Effector memory CD4-positive, alpha-beta T cell (primary cell): ENCODE measurements around the gene MADD.

Experiments
- DNase-seq, 3 donors: peaks; one replicate each; pipeline ENCODE4 v3.0.0-alpha.2; 2020
- H3K27ac ChIP-seq: 2 replicates; pipeline ENCODE4 v1.7.0; 2013; ENCODE audit warnings: mild to moderate bottlenecking, low read length, moderate library complexity; ENCODE audit not compliant: insufficient read depth, poor library complexity, severe bottlenecking
- H3K27me3 ChIP-seq: replicated peaks from 2 replicates; pipeline ENCODE4 v1.7.0; 2013; ENCODE audit warnings: mild to moderate bottlenecking, low read length; ENCODE audit not compliant: insufficient read depth, control insufficient read depth, poor library complexity, severe bottlenecking
- H3K36me3 ChIP-seq: 2 replicates; pipeline ENCODE4 v1.7.0; 2013; ENCODE audit warnings: mild to moderate bottlenecking, low read length, moderate library complexity; ENCODE audit not compliant: control insufficient read depth, insufficient read depth
- H3K4me1 ChIP-seq: 2 replicates; pipeline ENCODE4 v1.7.0; 2013; ENCODE audit warnings: low read length, mild to moderate bottlenecking; ENCODE audit not compliant: control insufficient read depth, insufficient read depth, poor library complexity, severe bottlenecking
- H3K4me3 ChIP-seq: 2 replicates; pipeline ENCODE4 v1.7.0; 2013; ENCODE audit warnings: low read length, low read depth, mild to moderate bottlenecking; ENCODE audit not compliant: insufficient read depth, poor library complexity, severe bottlenecking
- H3K9me3 ChIP-seq: 2 replicates; pipeline ENCODE4 v1.7.0; 2013; ENCODE audit warnings: mild to moderate bottlenecking, low read length, moderate library complexity; ENCODE audit not compliant: control insufficient read depth

The MADD gene

DNA sequence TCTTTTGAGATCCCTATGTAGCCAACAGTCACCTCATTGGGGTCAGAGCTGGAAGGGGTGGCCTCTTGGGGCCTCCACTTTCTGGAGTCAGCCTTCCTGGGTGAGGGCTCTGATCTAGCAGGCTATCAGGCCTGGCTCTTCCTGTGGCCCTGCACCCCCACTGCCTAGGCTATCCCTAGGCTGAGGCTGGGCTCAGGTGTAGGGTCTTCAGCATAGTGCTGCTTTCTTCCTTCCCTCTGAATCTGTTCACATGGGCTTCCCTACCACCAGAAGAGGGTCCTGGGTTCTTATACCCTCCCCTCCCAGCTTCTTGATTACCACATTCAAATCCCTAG lies 108.9 kb downstream of the MADD start:
- H3K27ac ChIP-seq: no peak overlapping the region
- H3K4me1 ChIP-seq: no peaks in the 10 kb centered on the region
- no peak overlapping the region for H3K4me3 ChIP-seq

DNA sequence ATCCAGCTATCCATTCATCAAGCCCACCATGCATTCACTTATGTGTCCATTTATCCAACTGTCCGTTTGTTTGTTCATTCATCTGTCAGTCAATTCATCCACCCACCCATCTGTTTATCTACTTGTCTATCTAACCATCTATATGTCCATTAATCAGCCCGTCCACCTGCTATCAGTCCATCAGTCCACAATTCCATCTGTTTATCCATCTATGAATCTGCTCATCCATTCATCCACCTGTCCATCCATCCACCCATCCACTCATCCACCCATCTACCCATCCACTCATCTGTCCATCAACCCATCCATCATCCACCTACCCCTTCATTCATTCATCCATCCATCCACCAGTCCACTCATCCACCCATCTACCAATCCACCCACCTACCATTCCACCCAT lies 109.4 kb downstream of the MADD start:
- Histone ChIP-seq H3K4me3 (no peak overlapping the region), H3K27me3 (no peaks in the 10 kb centered on the region), H3K9me3 (no peaks in the 10 kb centered on the region), H3K27ac (no peak overlapping the region), H3K4me1 (no peaks in the 10 kb centered on the region), H3K36me3 (no peaks in the 10 kb centered on the region)
- DNase-seq: no peak

More for the DNA sequence above, 108.9 kb downstream of the MADD start:
- H3K27me3 ChIP-seq: no peaks in the 10 kb centered on the region
- H3K36me3 ChIP-seq: no peaks in the 10 kb centered on the region
- no peaks in the 10 kb centered on the region for H3K9me3 ChIP-seq
- no peak for DNase-seq
